Endothelial cell of umbilical vein (primary cell): ENCODE measurements around the gene ZFYVE21. TPM values are rescaled to one million over a fixed set of nuclear protein-coding genes. Genes with fewer than 3 reads are reported as not detected.

ENCODE experiments used
- BruUV-seq: library from RNA; stranded (reverse); fragments of 400-500 nt; replicated peaks from 2 replicates; lab custom pipeline; 2021; lab: Mats Ljungman, UMichigan
- CTCF ChIA-PET: fragments of 300-600, 350-600 bp; sonication (Branson Sonifier 250); formaldehyde crosslinking; loops from one replicate; lab custom pipeline; 2021; ENCODE audit warnings: antibody characterized with exemption, inconsistent platforms; lab: Charles Lee
- POLR2A ChIA-PET: fragments of 300-600, 350-600 bp; sonication (Branson Sonifier 250); formaldehyde crosslinking; loops from one replicate; lab custom pipeline; 2021; ENCODE audit warnings: antibody characterized with exemption, inconsistent platforms; lab: Charles Lee
- DNase-seq: peaks from one replicate; pipeline ENCODE4 v3.0.0-alpha.2; 2011; ENCODE audit warnings: low read depth, low spot score
- FAIRE-seq: peaks from 2 replicates; lab custom pipeline; 2011; peaks lifted over from hg19 to GRCh38; lab: Jason Lieb, UNC
- H2AFZ ChIP-seq: 2 replicates; pipeline ENCODE4 v1.6.0; 2012; ENCODE audit warnings: low read depth, low read length, control low read depth, inconsistent platforms
- H3K27ac ChIP-seq: 2 replicates; pipeline ENCODE4 v1.5.1; 2011; ENCODE audit warnings: low read depth, mild to moderate bottlenecking, control low read depth, low read length, moderate library complexity; ENCODE audit not compliant: insufficient read depth
- H3K27me3 ChIP-seq, 2 experiments: 2 replicates each; pipeline versions ENCODE4 v1.6.0 to v1.6.1; 2011; ENCODE audit warnings: low read length in 2 of 2, mixed read lengths in 1 of 2; ENCODE audit not compliant: control insufficient read depth in 2 of 2, insufficient read depth in 2 of 2
- H3K36me3 ChIP-seq, 2 experiments: 2 replicates in 1 of 2; 3 replicates in 1 of 2; pipeline ENCODE4 v1.5.1; 2011; ENCODE audit warnings: low read length in 2 of 2, mild to moderate bottlenecking in 1 of 2, moderate library complexity in 1 of 2; ENCODE audit not compliant: control insufficient read depth in 2 of 2, insufficient read depth in 2 of 2; ENCODE audit errors: extremely low read depth in 1 of 2
- H3K4me1 ChIP-seq: 3 replicates; pipeline ENCODE4 v1.5.1; 2011; ENCODE audit warnings: mild to moderate bottlenecking, low read length; ENCODE audit not compliant: control insufficient read depth, insufficient read depth; ENCODE audit errors: extremely low read depth
- H3K4me2 ChIP-seq: 2 replicates; pipeline ENCODE4 v1.6.1; 2011; ENCODE audit warnings: low read length, control low read depth, mixed read lengths; ENCODE audit not compliant: insufficient read depth
- H3K4me3 ChIP-seq, 3 experiments: fragments of 200-600 bp in 1 of 3; sonication (generic), shearing (Covaris generic) in 1 of 3; replicated peaks in 1 of 3; 2 replicates each; pipeline ENCODE4 v1.5.1; 2011 to 2016; ENCODE audit warnings: control low read depth in 3 of 3, low read length in 3 of 3, mild to moderate bottlenecking in 2 of 3, inconsistent platforms in 1 of 3, low read depth in 1 of 3, moderate library complexity in 1 of 3; ENCODE audit not compliant: insufficient read depth in 1 of 3
- H3K79me2 ChIP-seq: 2 replicates; pipeline ENCODE4 v1.6.0; 2012; ENCODE audit warnings: low read length, inconsistent platforms; ENCODE audit not compliant: control insufficient read depth, insufficient read depth
- H3K9ac ChIP-seq: replicated peaks from 2 replicates; pipeline ENCODE3; 2011; ENCODE audit warnings: low read length, control low read depth; ENCODE audit not compliant: insufficient read depth; ENCODE audit errors: extremely low read depth
- H3K9me1 ChIP-seq: replicated peaks from 3 replicates; pipeline ENCODE4 v1.6.0; 2011; ENCODE audit warnings: mild to moderate bottlenecking, low read length; ENCODE audit not compliant: control insufficient read depth, insufficient read depth; ENCODE audit errors: extremely low read depth
- H3K9me3 ChIP-seq: replicated peaks from 2 replicates; pipeline ENCODE4 v1.5.1; 2012; ENCODE audit warnings: low read length, inconsistent platforms; ENCODE audit not compliant: control insufficient read depth, insufficient read depth
- H4K20me1 ChIP-seq: replicated peaks from 2 replicates; pipeline ENCODE3; 2011; ENCODE audit warnings: mild to moderate bottlenecking, low read length; ENCODE audit not compliant: control insufficient read depth, insufficient read depth; ENCODE audit errors: extremely low read depth
- CTCF ChIP-seq, 2 donors: IDR thresholded peaks; 1 replicate in 1 of 2; 2 replicates in 1 of 2; pipeline ENCODE4 v1.5.1; 2011; ENCODE audit warnings: low read length in 2 of 2, mild to moderate bottlenecking in 2 of 2, moderate library complexity in 2 of 2, control low read depth in 1 of 2, inconsistent platforms in 1 of 2, low read depth in 1 of 2; ENCODE audit not compliant: insufficient read depth in 1 of 2; ENCODE audit errors: extremely low read depth in 1 of 2
- EZH2 ChIP-seq: IDR thresholded peaks from 2 replicates; pipeline ENCODE4 v1.6.1; 2012; ENCODE audit warnings: borderline replicate concordance, low read depth, mild to moderate bottlenecking, moderate library complexity, low read length, inconsistent platforms; ENCODE audit not compliant: severe bottlenecking
- FOS ChIP-seq: IDR thresholded peaks from 2 replicates; pipeline ENCODE4 v1.6.1; 2011; ENCODE audit warnings: mild to moderate bottlenecking, low read length, moderate library complexity, borderline replicate concordance; ENCODE audit not compliant: insufficient read depth
- GATA2 ChIP-seq: IDR thresholded peaks from 2 replicates; pipeline ENCODE4 v1.7.0; 2011; ENCODE audit warnings: low read depth, mild to moderate bottlenecking, moderate library complexity, mixed read lengths, low read length; ENCODE audit not compliant: insufficient read length, insufficient read depth
- JUN ChIP-seq: IDR thresholded peaks from 2 replicates; pipeline ENCODE4 v1.6.1; 2011; ENCODE audit warnings: borderline replicate concordance, low read depth; ENCODE audit not compliant: insufficient read length, insufficient read depth
- MAX ChIP-seq: IDR thresholded peaks from 2 replicates; pipeline ENCODE4 v1.6.1; 2011; ENCODE audit not compliant: insufficient read depth, insufficient read length
- MYC ChIP-seq: IDR thresholded peaks from one replicate; pipeline ENCODE4 v1.6.1; 2011; ENCODE audit warnings: mild to moderate bottlenecking, low read depth, low read length
- POLR2A ChIP-seq: IDR thresholded peaks from 2 replicates; pipeline ENCODE4 v1.6.1; 2012; ENCODE audit warnings: low read depth, mild to moderate bottlenecking, control low read depth, low read length
- POLR2AphosphoS5 ChIP-seq: IDR thresholded peaks from 2 replicates; pipeline ENCODE4 v1.6.1; 2012; ENCODE audit warnings: low read depth, mild to moderate bottlenecking, control low read depth, low read length, moderate library complexity; ENCODE audit not compliant: insufficient read depth
- dilution Hi-C: fragments of 300-500 bp; cut with MboI; formaldehyde crosslinking; loops from one replicate; pipeline ENCODE4 v1.15.0; 2019; ENCODE audit warnings: low sequenced_read_pairs; ENCODE audit not compliant: extremely low pct_ligation_motif_present
- intact Hi-C: fragments of 100-400 bp; cut with micrococcal nuclease; formaldehyde crosslinking; loops from one replicate; pipeline ENCODE4 v1.10.0; 2022
- polyA plus RNA-seq, 4 experiments: library from polyadenylated mRNA; depleted of rRNA in 3 of 4; stranded (reverse) in 3 of 4; unstranded in 1 of 4; fragments of >200 nt; gene quantifications; 2 replicates each; pipeline versions ENCODE4 v1.2.1 to v1.2.3, GENCODE V29; 2011 to 2012; ENCODE audit warnings: missing spikeins in 1 of 4
- total RNA-seq: library from RNA; stranded (reverse); gene quantifications from 2 replicates; pipeline ENCODE4 v1.2.3, GENCODE V29; 2021

Gene ZFYVE21
- total and polyA plus RNA-seq, 2 donors (not counting 3 experiments of a cell fraction or from before 2014, with no cell fraction given), result 54.5 to 98.3 TPM

- Histone ChIP-seq H3K9ac (no peak overlapping the region), H3K27ac (no peak overlapping the region), H3K4me3 (no peak overlapping the region), H3K9me1 (no peaks in the 10 kb centered on the region), H3K36me3 (peaks cover 16 to 28% of the 10 kb centered on the region in 2 experiments), H3K4me2 (no peak overlapping the region), H4K20me1 (peaks cover 3% of the 10 kb centered on the region), H3K79me2 (peaks cover 13% of the 10 kb centered on the region), H2AFZ (no peak overlapping the region), H3K27me3 (no peaks in the 10 kb centered on the region), H3K9me3 (no peaks in the 10 kb centered on the region), H3K4me1 (no peaks in the 10 kb centered on the region)
- ChIA-PET POLR2A (no interaction called here), CTCF (interaction anchor here (1.4 to 2.6 kb wide), 2 partner anchors 8 to 74 kb away, joined by 3 to 12 read pairs; no protein-coding TSS in a partner anchor)
- FAIRE-seq (no peak), DNase-seq (no peak)
- BruUV-seq, result no TSS peak
- intact Hi-C loops (no loop called here), dilution Hi-C loops (no loop called here)
- no peak for TF ChIP-seq POLR2A
- no peak for TF ChIP-seq CTCF (IDR thresholded peaks at IDR 0.05; ENCODE audit: extremely low read depth in 1 of 2, insufficient read depth in 1 of 2, low read depth in 1 of 2, low read length in 2 of 2)
- no peak for TF ChIP-seq POLR2AphosphoS5
- TF ChIP-seq MYC, result no peak
- no peak for TF ChIP-seq GATA2
- TF ChIP-seq EZH2, result no peak
- no peak for TF ChIP-seq JUN
- no peak for TF ChIP-seq MAX
- no peak for TF ChIP-seq FOS
Measured at GRCh38 chr14:103687712-103688111, 27.9 kb upstream of the ZFYVE21 start.
